ENCODE results near the gene GRIK4. TPM values are rescaled to one million over a fixed set of nuclear protein-coding genes. Genes with fewer than 3 reads are reported as not detected.

GRIK4 gene
- total and polyA plus RNA-seq, 8 donors: 0.02 TPM; not detected in 7

DNA sequence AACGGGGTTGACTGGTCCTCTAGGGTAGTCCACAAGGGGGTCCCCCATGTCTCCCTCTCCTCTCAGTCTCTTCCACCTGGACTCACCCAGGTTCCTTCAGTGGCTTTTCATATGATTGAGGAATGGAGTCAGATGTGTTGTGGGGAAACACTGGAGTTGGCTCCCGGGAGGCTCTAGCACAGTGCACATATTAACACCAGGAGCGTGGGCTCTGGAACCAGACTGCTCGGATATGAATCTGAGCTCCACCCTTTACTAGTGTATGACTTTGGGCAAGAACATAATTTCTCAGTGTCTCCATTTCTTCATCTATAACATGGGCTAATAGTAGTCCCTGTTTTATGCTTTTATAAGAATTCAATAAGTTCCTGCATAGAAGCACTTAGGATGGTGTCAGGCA, 157.0 kb downstream of the GRIK4 start:
- DNase-seq (no peak), ATAC-seq (no peak), FAIRE-seq (no peak)
- H3K4me1 ChIP-seq: no peaks in the 10 kb centered on the region
- no peak overlapping the region for H3K4me3 ChIP-seq
- peaks cover 0 to 5% (median 0%) of the 10 kb centered on the region in 4 donors for H3K27me3 ChIP-seq
- no peaks in the 10 kb centered on the region for H3K36me3 ChIP-seq
- H3K9me3 ChIP-seq: no peaks in the 10 kb centered on the region
- TF ChIP-seq, protein P1, sequence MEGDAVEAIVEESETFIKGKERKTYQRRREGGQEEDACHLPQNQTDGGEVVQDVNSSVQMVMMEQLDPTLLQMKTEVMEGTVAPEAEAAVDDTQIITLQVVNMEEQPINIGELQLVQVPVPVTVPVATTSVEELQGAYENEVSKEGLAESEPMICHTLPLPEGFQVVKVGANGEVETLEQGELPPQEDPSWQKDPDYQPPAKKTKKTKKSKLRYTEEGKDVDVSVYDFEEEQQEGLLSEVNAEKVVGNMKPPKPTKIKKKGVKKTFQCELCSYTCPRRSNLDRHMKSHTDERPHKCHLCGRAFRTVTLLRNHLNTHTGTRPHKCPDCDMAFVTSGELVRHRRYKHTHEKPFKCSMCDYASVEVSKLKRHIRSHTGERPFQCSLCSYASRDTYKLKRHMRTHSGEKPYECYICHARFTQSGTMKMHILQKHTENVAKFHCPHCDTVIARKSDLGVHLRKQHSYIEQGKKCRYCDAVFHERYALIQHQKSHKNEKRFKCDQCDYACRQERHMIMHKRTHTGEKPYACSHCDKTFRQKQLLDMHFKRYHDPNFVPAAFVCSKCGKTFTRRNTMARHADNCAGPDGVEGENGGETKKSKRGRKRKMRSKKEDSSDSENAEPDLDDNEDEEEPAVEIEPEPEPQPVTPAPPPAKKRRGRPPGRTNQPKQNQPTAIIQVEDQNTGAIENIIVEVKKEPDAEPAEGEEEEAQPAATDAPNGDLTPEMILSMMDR (IDR thresholded peaks at IDR 0.05): no peak
- WGBS, 2 donors: 47 to 54% methylated on average over 4 of the region's 4 CpGs
- intact Hi-C loops (cut with DNase I): no loop called here
- no peak overlapping the region for H3K27ac ChIP-seq

GRCh38 chr11:120674542-120674941, 163.0 kb downstream of the GRIK4 start:
- DNase-seq (no peak), FAIRE-seq (no peak), ATAC-seq (peak in 1 of 4 donors; percentile 52)
- H3K27ac ChIP-seq: no peak overlapping the region
- H3K27me3 ChIP-seq: no peaks in the 10 kb centered on the region
- H3K9me3 ChIP-seq: no peaks in the 10 kb centered on the region
- H3K36me3 ChIP-seq: no peaks in the 10 kb centered on the region
- H3K4me3 ChIP-seq: no peak overlapping the region
- H3K4me1 ChIP-seq: no peaks in the 10 kb centered on the region
- TF ChIP-seq, protein P1 (IDR thresholded peaks at IDR 0.05): no peak
- intact Hi-C loops (cut with DNase I): no loop called here
- WGBS, 2 donors: 19 to 20% methylated on average over 1 of the region's 1 CpG

- H3K36me3 ChIP-seq: no peaks in the 10 kb centered on the region
- no peaks in the 10 kb centered on the region for H3K27me3 ChIP-seq
- H3K27ac ChIP-seq: no peak overlapping the region
- intact Hi-C loops (cut with DNase I): no loop called here
- no peaks in the 10 kb centered on the region for H3K9me3 ChIP-seq
- FAIRE-seq (no peak), DNase-seq (no peak), ATAC-seq (no peak)
- 61 to 63% methylated on average over 1 of the region's 1 CpG for WGBS, 2 donors
- TF ChIP-seq, protein P1 (IDR thresholded peaks at IDR 0.05): no peak
- no peak overlapping the region for H3K4me3 ChIP-seq
- H3K4me1 ChIP-seq: no peaks in the 10 kb centered on the region
Measured at GRCh38 chr11:120675171-120675570, 163.6 kb downstream of the GRIK4 start.

DNA sequence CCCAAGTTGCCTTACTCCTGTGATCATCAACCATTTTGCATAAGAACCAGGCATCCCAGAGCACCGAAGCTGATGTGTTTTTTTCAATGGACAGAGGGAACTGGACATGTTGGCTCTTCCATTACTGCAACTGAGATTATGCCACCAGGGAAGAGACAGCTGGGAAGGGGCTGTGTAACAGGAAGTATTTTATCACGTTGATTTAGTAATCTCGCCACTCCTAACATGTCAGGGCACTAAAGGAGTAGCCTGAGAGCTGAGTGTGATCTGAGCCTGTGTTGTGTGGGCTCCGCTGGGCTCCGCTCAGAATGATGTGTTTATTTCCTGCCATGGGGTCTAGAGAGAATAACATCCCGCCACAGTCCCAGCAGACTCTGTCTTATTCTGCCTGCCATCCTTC, 165.4 kb downstream of the GRIK4 start:
- TF ChIP-seq, protein P1 (IDR thresholded peaks at IDR 0.05): no peak
- Histone ChIP-seq H3K27me3 (no peaks in the 10 kb centered on the region), H3K4me3 (no peak overlapping the region), H3K36me3 (no peaks in the 10 kb centered on the region), H3K27ac (no peak overlapping the region), H3K4me1 (no peaks in the 10 kb centered on the region), H3K9me3 (no peaks in the 10 kb centered on the region)
- no peak for FAIRE-seq
- no peak for ATAC-seq
- intact Hi-C loops (cut with DNase I): no loop called here
- no peak for DNase-seq
- 76 to 79% methylated on average over 6 of the region's 6 CpGs for WGBS, 2 donors

DNA sequence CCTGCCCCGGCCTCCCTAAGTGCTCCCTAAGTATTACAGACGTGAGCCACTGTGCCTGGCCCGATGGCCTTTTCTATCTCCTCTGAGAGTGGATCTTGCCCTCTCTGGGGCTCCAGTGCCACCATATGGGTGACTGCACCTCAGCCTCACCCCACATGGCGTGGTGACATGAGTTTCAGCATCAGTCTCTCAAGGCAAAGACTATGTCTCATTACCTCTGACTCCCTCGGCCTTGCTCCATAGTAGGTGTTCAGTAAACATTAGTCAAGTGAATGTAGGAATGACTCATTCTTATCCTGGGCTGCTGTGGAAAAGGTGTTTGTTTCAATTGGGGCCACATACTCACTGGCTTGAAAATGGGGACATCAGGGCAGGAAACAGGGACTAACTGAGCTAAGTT, 168.8 kb downstream of the GRIK4 start:
- H3K27me3 ChIP-seq: no peaks in the 10 kb centered on the region
- intact Hi-C loops (cut with DNase I): loop anchor here in 2 of 3 donors (5.0 to 10.0 kb wide), 2 partner anchors 166 to 168 kb away; partner anchors contain the start of gene GRIK4 (in 2 of the 2)
- H3K4me1 ChIP-seq: no peaks in the 10 kb centered on the region
- TF ChIP-seq, protein P1 (IDR thresholded peaks at IDR 0.05): no peak
- no peaks in the 10 kb centered on the region for H3K9me3 ChIP-seq
- H3K27ac ChIP-seq: no peak overlapping the region
- no peaks in the 10 kb centered on the region for H3K36me3 ChIP-seq
- ATAC-seq: no peak
- H3K4me3 ChIP-seq: no peak overlapping the region
- no peak for FAIRE-seq
- no peak for DNase-seq
- WGBS, 2 donors: 84 to 91% methylated on average over 5 of the region's 5 CpGs

All from pancreas (tissue), 10 donors.